OCI-LY1 (cell line): ENCODE data around the gene FRRS1.

Experiments used
- H2AFZ ChIP-seq: fragments of 200-600 bp; sonication (generic), shearing (Covaris generic); 2 replicates; pipeline ENCODE4 v1.6.0; 2014; ENCODE audit warnings: antibody characterized with exemption, mild to moderate bottlenecking, low read length
- H3F3A ChIP-seq: fragments of 200-600 bp; sonication (generic), shearing (Covaris generic); 2 replicates; pipeline ENCODE4 v1.6.0; 2014; ENCODE audit warnings: mild to moderate bottlenecking, antibody characterized with exemption, low read length, moderate library complexity; ENCODE audit not compliant: insufficient read depth
- H3K27ac ChIP-seq: fragments of 200-600 bp; sonication (generic); 2 replicates; pipeline ENCODE4 v1.5.1; 2014; ENCODE audit warnings: low read length, mixed run types, mild to moderate bottlenecking, low read depth; ENCODE audit not compliant: poor library complexity, severe bottlenecking
- H3K27me3 ChIP-seq: fragments of 200-600 bp; sonication (generic); 2 replicates; pipeline ENCODE4 v1.6.0; 2014; ENCODE audit warnings: antibody characterized with exemption, mild to moderate bottlenecking, low read length, moderate library complexity; ENCODE audit not compliant: insufficient read depth
- H3K36me3 ChIP-seq: fragments of 200-600 bp; sonication (generic); 2 replicates; pipeline ENCODE4 v1.6.1; 2014; ENCODE audit warnings: mild to moderate bottlenecking, antibody characterized with exemption, low read length, moderate library complexity, mixed read lengths; ENCODE audit not compliant: insufficient read depth
- H3K4me1 ChIP-seq: fragments of 200-600 bp; sonication (generic); 2 replicates; pipeline ENCODE4 v1.5.1; 2014; ENCODE audit warnings: mild to moderate bottlenecking, low read length, moderate library complexity; ENCODE audit not compliant: insufficient read depth, severe bottlenecking
- H3K4me2 ChIP-seq: fragments of 200-600 bp; sonication (generic), shearing (Covaris generic); 2 replicates; pipeline ENCODE4 v1.6.1; 2014; ENCODE audit warnings: low read length
- H3K4me3 ChIP-seq: fragments of 200-600 bp; sonication (generic); 2 replicates; pipeline ENCODE4 v1.5.1; 2014; ENCODE audit warnings: low read length, low read depth, mild to moderate bottlenecking, mixed read lengths; ENCODE audit not compliant: poor library complexity, severe bottlenecking
- H3K79me2 ChIP-seq: fragments of 200-600 bp; shearing (Covaris generic); 2 replicates; pipeline ENCODE4 v1.6.1; 2016; ENCODE audit warnings: mixed run types, low read length, mixed read lengths; ENCODE audit not compliant: insufficient read depth
- H3K9ac ChIP-seq: fragments of 200-600 bp; sonication (generic), shearing (Covaris generic); 2 replicates; pipeline ENCODE4 v1.6.1; 2014; ENCODE audit warnings: mild to moderate bottlenecking, low read length, mixed read lengths
- H3K9me2 ChIP-seq: fragments of 200-600 bp; sonication (generic), shearing (Covaris generic); 2 replicates; pipeline ENCODE4 v1.6.1; 2014; ENCODE audit warnings: low read depth, mild to moderate bottlenecking, low read length, mixed read lengths
- H3K9me3 ChIP-seq: fragments of 200-600 bp; shearing (Covaris generic); 2 replicates; pipeline ENCODE4 v1.6.1; 2014; ENCODE audit warnings: low read length, mixed read lengths
- H4K20me1 ChIP-seq: fragments of 200-600 bp; sonication (generic), shearing (Covaris generic); 2 replicates; pipeline ENCODE4 v1.6.0; 2016; ENCODE audit warnings: mild to moderate bottlenecking, low read length; ENCODE audit not compliant: insufficient read depth
- EZH2 ChIP-seq: fragments of 200-600 bp; sonication (generic), shearing (Covaris generic); IDR thresholded peaks from 2 replicates; pipeline ENCODE4 v1.8.0; 2017; ENCODE audit warnings: borderline replicate concordance, mixed run types, mild to moderate bottlenecking, antibody characterized with exemption, low read length, moderate library complexity, mixed read lengths
- TF ChIP-seq, protein P1 (sequence below): fragments of 200-600 bp; sonication (generic), shearing (Covaris generic); IDR thresholded peaks from 2 replicates; pipeline ENCODE4 v1.5.1; 2017; ENCODE audit warnings: mild to moderate bottlenecking, antibody characterized with exemption, low read length, moderate library complexity, mixed read lengths

The FRRS1 gene

DNA sequence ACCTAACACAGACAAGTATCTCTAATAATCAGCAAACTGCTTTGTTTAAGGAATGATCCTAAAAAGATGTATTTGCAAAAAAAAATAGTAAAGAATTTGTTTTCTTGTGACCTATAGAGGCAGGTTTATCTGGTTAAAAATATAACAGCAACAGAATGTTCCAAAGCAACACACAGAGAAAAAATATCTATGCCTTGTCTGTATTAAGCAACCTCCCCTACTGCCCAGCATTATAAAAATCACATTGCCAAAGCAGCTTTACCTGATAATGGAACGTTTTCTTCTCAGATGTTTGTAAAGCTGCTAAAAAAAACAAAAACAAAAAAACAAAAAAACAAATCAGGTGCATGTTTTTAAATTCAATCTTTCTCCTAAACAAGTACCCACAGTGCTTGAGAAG is 95.9 kb downstream of the FRRS1 start:
- Histone ChIP-seq H3K27ac (no peak overlapping the region), H3K4me1 (no peaks in the 10 kb centered on the region), H3K4me2 (no peak overlapping the region), H3K9ac (no peak overlapping the region), H3F3A (no peaks in the 10 kb centered on the region), H3K9me2 (no peaks in the 10 kb centered on the region), H4K20me1 (no peaks in the 10 kb centered on the region), H3K36me3 (no peaks in the 10 kb centered on the region), H2AFZ (no peak overlapping the region), H3K79me2 (no peaks in the 10 kb centered on the region), H3K9me3 (no peaks in the 10 kb centered on the region), H3K27me3 (0 out of 2 replicates have a peak, but pooled peaks cover 4% of the 10 kb centered on the region), H3K4me3 (no peak overlapping the region)
- TF ChIP-seq EZH2, result no peak
- TF ChIP-seq, protein P1, sequence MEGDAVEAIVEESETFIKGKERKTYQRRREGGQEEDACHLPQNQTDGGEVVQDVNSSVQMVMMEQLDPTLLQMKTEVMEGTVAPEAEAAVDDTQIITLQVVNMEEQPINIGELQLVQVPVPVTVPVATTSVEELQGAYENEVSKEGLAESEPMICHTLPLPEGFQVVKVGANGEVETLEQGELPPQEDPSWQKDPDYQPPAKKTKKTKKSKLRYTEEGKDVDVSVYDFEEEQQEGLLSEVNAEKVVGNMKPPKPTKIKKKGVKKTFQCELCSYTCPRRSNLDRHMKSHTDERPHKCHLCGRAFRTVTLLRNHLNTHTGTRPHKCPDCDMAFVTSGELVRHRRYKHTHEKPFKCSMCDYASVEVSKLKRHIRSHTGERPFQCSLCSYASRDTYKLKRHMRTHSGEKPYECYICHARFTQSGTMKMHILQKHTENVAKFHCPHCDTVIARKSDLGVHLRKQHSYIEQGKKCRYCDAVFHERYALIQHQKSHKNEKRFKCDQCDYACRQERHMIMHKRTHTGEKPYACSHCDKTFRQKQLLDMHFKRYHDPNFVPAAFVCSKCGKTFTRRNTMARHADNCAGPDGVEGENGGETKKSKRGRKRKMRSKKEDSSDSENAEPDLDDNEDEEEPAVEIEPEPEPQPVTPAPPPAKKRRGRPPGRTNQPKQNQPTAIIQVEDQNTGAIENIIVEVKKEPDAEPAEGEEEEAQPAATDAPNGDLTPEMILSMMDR, result no peak

DNA sequence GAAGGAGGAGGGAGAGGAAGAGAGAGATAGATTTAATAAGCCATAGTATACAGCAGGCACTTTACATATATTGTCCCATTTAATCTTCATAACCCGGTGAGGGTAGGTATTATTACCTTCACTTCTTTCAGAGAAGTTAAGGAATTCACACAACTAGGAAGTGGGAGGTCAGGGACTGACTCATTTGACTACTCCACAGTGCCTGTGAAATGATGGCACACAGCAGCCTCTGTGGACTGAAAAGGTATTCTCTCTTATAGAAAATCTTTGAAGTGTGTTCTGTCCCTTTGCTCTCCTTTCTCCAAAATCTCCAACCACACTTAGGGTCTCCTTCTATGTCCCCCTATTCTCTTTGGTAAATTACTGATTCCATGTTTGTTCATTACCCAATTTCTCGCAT is 96.6 kb downstream of the FRRS1 start:
- Histone ChIP-seq H3K4me3 (no peak overlapping the region), H4K20me1 (no peaks in the 10 kb centered on the region), H2AFZ (no peak overlapping the region), H3K27me3 (0 out of 2 replicates have a peak, but pooled peaks cover 4% of the 10 kb centered on the region), H3K9ac (no peak overlapping the region), H3K27ac (no peak overlapping the region), H3K9me3 (no peaks in the 10 kb centered on the region), H3K36me3 (no peaks in the 10 kb centered on the region), H3K4me1 (no peaks in the 10 kb centered on the region), H3K4me2 (no peak overlapping the region), H3F3A (no peaks in the 10 kb centered on the region), H3K79me2 (no peaks in the 10 kb centered on the region), H3K9me2 (no peaks in the 10 kb centered on the region)
- TF ChIP-seq, protein P1, result no peak
- TF ChIP-seq EZH2, result no peak

GRCh38 chr1:99669376-99669775 is 97.1 kb downstream of the FRRS1 start:
- Histone ChIP-seq H3K4me3 (no peak overlapping the region), H3K27ac (no peak overlapping the region), H3K9ac (no peak overlapping the region), H3F3A (no peaks in the 10 kb centered on the region), H4K20me1 (no peaks in the 10 kb centered on the region), H3K27me3 (no peaks in the 10 kb centered on the region), H3K4me2 (no peak overlapping the region), H3K36me3 (no peaks in the 10 kb centered on the region), H2AFZ (no peak overlapping the region), H3K79me2 (no peaks in the 10 kb centered on the region), H3K4me1 (no peaks in the 10 kb centered on the region), H3K9me3 (no peaks in the 10 kb centered on the region), H3K9me2 (no peaks in the 10 kb centered on the region)
- TF ChIP-seq, protein P1, result no peak
- no peak for TF ChIP-seq EZH2
